Hepatocyte (in vitro differentiated cells): ENCODE data around the gene CHAD.

ENCODE experiments used
- CTCF ChIP-seq: fragments of 200-600 bp; sonication (generic); IDR thresholded peaks from 2 replicates; pipeline ENCODE4 v1.5.1; 2016; ENCODE audit warnings: antibody characterized with exemption, mild to moderate bottlenecking; ENCODE audit not compliant: poor library complexity
- EZH2 ChIP-seq: fragments of 200-600 bp; sonication (generic); IDR thresholded peaks from 2 replicates; pipeline ENCODE4 v1.6.1; 2016; ENCODE audit warnings: antibody characterized with exemption, mild to moderate bottlenecking, borderline replicate concordance

GRCh38 chr17:50483266-50483665, 14.6 kb upstream of the CHAD start:
- TF ChIP-seq CTCF, result no peak
- TF ChIP-seq EZH2, result no peak
